Measurements from ENCODE around the gene SLC48A1.

The SLC48A1 gene
- total RNA-seq: 10.0 to 11.4 reads per million in 2 experiments

- peak; percentile 60 for DNase-seq (ENCODE audit: low read depth)
Observed at GRCh38 chr12:47773062-47773857, at the start of gene SLC48A1. Gene SLC48A1 (plus strand): TSS chr12:47773238. CDS start chr12:47773305, 67 bp downstream.

GRCh38 chr12:47725091-47725772 lies 47.8 kb upstream of the SLC48A1 start, which contains the start of gene ENDOU:
Gene ENDOU (minus strand): TSS chr12:47725490. CDS start chr12:47725413, 77 bp downstream.
- no peak for DNase-seq (ENCODE audit: low read depth)

- DNase-seq (ENCODE audit: low read depth): no peak
Observed at GRCh38 chr12:47725893-47726292, 47.1 kb upstream of the SLC48A1 start.

- DNase-seq (ENCODE audit: low read depth): no peak
Observed at GRCh38 chr12:47729233-47729632, 43.8 kb upstream of the SLC48A1 start.

GRCh38 chr12:47730341-47730744 lies 42.7 kb upstream of the SLC48A1 start:
- DNase-seq (ENCODE audit: low read depth): no peak

GRCh38 chr12:47731723-47732122 lies 41.3 kb upstream of the SLC48A1 start:
- no peak for DNase-seq (ENCODE audit: low read depth)

GRCh38 chr12:47732504-47732903 lies 40.5 kb upstream of the SLC48A1 start:
- DNase-seq (ENCODE audit: low read depth): no peak

GRCh38 chr12:47733142-47733541 lies 39.9 kb upstream of the SLC48A1 start:
- no peak for DNase-seq (ENCODE audit: low read depth)

GRCh38 chr12:47734725-47735480 lies 38.1 kb upstream of the SLC48A1 start:
- no peak for DNase-seq (ENCODE audit: low read depth)

GRCh38 chr12:47735649-47736048 lies 37.4 kb upstream of the SLC48A1 start:
- no peak for DNase-seq (ENCODE audit: low read depth)

- DNase-seq (ENCODE audit: low read depth): no peak
Observed at GRCh38 chr12:47736216-47736615, 36.8 kb upstream of the SLC48A1 start.

- no peak for DNase-seq (ENCODE audit: low read depth)
Observed at GRCh38 chr12:47736877-47737676, 36.0 kb upstream of the SLC48A1 start.

GRCh38 chr12:47737936-47738594 lies 35.0 kb upstream of the SLC48A1 start:
- no peak for DNase-seq (ENCODE audit: low read depth)

GRCh38 chr12:47739297-47739696 lies 33.7 kb upstream of the SLC48A1 start:
- no peak for DNase-seq (ENCODE audit: low read depth)

- no peak for DNase-seq (ENCODE audit: low read depth)
Observed at GRCh38 chr12:47739979-47740378, 33.1 kb upstream of the SLC48A1 start.

GRCh38 chr12:47740606-47741339 lies 32.3 kb upstream of the SLC48A1 start:
- DNase-seq (ENCODE audit: low read depth): no peak

- DNase-seq (ENCODE audit: low read depth): peak; percentile 46
Observed at GRCh38 chr12:47741340-47741703, 31.7 kb upstream of the SLC48A1 start.

GRCh38 chr12:47742253-47742825 lies 30.7 kb upstream of the SLC48A1 start:
- peak; percentile 62 for DNase-seq (ENCODE audit: low read depth)

GRCh38 chr12:47743311-47743860 lies 29.7 kb upstream of the SLC48A1 start:
- no peak for DNase-seq (ENCODE audit: low read depth)
